ENCODE data around the gene RALGAPA1.

The RALGAPA1 gene

DNA sequence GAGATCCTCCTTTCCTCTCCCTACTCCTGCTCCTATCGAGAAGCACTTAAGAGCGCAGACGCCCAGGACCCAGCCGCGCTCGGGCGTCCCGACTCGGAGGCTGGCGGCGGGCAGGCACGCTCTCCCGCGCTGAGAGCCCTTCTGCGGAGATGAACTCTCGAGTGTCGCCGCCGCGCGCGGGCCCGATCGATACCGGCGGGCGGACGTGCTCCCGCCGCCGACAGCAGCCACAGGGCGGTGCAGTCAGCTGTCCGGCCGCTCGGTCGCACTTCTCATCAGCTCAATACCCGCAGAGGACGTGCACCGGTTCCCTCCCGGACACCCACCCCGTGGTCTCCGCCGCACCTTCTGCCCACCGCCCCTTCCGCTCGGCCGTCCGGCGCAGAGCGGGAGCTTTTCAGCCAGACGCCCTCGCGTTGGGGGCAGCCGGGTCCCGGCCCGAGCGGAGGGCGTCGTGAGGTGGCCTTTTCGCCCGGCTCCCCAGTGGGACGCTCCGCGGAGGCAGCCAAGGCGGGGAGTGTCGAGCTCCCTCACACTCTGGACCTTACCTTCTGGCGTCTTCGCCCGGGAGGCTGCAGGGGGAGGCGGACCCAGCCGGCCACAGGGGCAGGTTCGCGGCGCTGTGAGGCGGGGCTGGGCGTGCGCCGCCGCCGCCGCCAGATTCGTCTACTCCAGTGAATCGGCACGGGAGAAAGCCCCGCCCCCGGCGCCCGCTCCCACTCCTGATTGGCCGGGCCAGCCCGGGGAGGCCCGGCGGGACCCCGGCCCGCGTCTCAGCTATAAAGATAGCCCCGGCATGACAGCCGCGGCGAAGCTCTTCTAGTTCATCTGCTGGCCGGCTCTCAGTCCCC is 275.5 kb downstream of the RALGAPA1 start, which contains the start of gene INSM2:
Gene INSM2, plus strand, starts transcription at position 808 of the 851 bp plus-strand sequence. CDS start 89 bp downstream, outside the sequence.
- DNase-seq = peak; percentile 72

DNA sequence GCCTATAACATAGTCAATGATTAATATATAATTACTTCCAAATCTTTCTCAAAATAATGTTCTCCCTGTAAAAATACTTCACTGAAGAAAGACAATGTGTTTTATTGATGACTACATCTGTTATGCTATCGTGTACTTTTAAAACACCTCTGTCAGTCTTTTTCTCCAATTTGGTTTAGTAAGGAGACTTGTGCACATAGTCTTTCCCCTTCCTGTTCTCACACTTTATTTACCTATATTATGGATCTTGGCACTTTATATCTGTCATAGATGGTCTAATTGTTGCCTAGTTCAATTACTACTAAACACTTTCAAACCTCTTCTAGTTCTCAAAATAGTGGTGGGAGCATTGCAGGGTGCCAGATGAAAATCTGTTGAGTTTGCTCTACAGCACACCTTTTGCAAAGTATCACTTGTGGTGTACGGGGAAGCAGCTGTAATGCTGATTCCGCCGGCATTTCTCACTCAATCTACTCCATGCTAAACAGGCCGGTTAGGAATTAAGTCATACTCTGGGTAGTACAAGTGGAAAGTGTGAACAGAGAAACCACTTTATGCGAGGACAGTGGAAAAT is 276.2 kb downstream of the RALGAPA1 start:
- DNase-seq = no peak

- no peak for DNase-seq
Observed at GRCh38 chr14:35531960-35532747, 276.9 kb downstream of the RALGAPA1 start.

DNA sequence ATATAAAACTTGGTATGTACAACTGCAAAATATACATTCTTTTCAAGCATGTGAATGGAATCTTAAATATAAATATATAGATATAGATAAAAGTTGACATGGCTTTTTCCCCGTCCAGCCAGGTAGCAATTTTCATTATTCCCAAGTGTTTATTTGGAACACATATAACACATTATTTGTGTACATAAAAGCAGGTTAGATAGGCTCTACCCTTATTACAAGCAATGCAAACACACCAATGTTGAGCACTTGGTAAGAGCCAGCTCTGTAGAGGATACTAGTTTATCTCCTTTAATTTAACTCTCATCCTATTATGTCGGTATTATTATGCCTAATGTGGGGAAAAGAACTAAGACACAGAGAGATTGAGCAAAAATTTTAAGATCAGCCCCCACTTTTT is 282.1 kb downstream of the RALGAPA1 start:
- no peak for DNase-seq

- DNase-seq = no peak
Observed at GRCh38 chr14:35525695-35526094, 283.4 kb downstream of the RALGAPA1 start.

- DNase-seq = no peak
Observed at GRCh38 chr14:35519986-35520385, 289.1 kb downstream of the RALGAPA1 start.

DNA sequence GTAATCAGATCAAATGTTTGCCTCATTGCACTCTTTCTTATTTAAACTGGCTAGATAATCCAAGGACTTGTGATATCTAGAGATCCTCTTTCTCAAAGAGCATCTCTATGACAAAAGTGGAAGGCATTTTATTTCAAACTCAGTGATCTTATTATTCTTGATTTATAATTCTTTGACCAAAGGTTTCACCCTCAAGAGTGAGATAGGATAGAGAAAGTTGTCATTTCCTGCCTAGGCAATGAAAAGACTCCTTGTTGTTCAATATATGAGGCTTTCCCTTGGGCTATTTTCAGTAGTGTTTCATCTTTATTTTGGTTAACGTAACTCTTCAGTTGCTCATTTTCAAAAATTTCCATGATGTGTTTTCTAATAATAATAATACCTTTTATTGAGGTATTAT is 293.2 kb downstream of the RALGAPA1 start:
- no peak for DNase-seq

DNA sequence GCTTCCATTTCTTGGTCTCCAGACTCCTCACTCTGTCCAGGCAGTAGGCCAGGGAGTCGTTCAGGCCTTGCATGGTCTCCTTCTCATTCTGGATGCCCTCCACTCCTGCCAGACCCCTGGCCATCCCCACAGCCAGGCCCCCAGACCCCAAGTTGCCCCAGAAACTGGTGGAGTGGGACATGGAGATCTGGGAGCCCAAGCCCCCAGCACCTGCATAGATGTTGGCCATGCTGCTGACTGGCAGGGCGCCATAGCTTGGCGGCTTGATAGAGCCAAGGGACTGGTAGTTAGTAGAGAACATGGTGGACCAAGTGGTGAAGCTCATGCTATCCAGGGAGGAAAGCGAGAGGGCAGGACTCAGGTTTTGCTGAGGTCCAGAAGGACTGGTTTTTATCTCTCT is 296.3 kb downstream of the RALGAPA1 start:
- no peak for DNase-seq

- DNase-seq = no peak
Observed at GRCh38 chr14:35509846-35510245, 299.2 kb downstream of the RALGAPA1 start.

DNA sequence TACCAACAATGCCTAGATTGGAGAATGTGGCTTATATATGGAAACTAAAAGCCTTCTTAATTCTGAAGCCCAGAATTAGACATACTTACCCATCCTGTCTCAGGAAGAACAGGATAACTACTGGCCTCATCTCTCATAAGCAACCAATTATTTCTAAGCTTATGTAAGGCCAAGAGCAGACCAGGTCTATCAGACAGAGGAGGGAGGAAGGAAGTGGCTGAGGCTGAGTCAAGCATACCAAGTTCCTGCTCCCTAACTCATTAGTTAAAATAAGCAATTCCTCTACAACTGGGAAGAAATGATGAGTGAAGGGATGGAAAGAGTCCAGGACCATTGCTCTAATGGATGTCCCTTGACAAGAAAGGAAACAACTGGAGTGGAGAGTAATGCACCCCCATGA is 302.2 kb downstream of the RALGAPA1 start:
- DNase-seq = peak; percentile 61

- no peak for DNase-seq
Observed at GRCh38 chr14:35506461-35506860, 302.6 kb downstream of the RALGAPA1 start.

DNA sequence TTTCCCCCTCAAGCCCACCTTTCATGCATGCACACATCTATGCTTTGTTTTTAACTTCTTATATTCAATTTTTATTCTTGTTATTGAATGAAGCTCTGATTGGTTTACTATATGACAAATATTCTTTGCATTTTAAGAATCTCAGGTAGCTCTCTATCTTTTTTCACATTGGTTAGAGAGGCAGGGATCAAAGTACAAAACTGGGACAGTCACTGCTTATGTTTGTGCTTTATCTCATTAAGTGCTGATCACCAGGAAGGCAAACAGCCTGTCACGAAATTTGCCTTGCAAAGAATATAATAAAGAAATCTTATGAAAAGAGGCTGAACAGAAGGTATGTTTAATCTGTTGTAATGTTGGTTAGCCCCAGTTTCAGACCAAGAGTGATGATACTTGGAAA is 304.8 kb downstream of the RALGAPA1 start:
- DNase-seq = no peak

DNA sequence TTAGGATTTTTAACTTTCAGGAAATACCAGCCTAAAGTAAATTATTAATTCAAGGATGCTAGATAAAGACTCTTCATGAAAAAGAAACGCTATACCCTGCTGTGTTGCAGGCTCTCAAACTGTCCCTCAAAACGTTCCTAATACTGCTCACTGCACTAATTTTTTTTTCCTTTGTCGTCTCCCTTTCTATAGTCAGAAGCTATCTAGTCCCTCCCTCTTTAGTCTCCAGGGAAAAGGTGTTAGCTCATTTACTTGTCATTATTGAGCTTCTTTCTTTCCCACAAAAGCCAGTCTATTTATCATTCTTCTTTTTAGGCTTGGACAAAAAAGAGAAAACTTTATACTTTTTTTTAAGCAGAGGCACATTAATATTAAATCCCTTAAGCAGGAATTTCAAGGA is 305.4 kb downstream of the RALGAPA1 start:
- DNase-seq = no peak

GRCh38 chr14:35499180-35499579 is 309.9 kb downstream of the RALGAPA1 start:
- DNase-seq = no peak

DNA sequence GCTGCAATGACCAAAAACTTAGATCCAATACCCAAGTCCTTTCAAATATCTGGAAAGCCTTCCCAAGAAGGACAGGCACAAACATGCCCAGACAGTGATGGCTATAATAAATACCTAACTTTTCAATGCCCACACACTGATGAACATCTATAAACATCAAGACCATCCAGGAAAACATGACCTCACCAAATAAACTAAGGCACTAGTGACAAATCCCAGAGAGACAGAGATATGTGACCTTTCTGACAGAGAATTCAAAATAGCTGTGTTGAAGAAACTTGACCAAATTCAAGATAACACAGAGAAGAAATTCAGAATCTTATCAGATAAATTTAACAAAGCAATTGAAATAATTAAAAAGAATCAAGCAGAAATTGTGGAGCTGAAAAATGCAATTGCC is 313.8 kb downstream of the RALGAPA1 start:
- no peak for DNase-seq

- DNase-seq = no peak
Observed at GRCh38 chr14:35492569-35493014, 316.5 kb downstream of the RALGAPA1 start.
